Measurements from ENCODE around the gene C12orf75. TPM values are rescaled to one million over a fixed set of nuclear protein-coding genes. Genes with fewer than 3 reads are reported as not detected.

Gene C12orf75
- total RNA-seq, 2 experiments from 2014 or later: 16.7 to 17.0 TPM

DNA sequence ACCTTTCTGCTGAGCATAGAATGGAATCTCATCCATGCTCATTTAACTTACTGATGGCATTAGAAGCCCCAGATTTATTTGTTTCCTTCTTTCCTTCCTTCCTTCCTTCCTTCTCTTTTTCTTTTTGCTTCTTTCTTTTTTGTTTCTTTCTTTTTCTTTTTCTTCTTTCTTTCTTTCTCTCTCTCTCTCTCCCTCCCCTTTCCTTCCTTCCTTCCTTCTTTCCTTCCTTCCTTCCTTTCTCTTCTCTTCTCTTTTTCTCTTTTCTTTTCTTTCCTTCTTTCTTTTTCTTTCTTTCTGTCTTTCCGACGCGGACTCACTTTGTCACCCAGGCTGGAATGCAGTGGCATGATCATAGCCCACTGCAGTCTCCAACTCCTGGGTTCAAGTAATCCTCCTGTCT is 55.9 kb downstream of the C12orf75 start:
- ChIA-PET CTCF (no interaction called here), POLR2A (no interaction called here)
- no peaks in the 10 kb centered on the region for H3K4me1 ChIP-seq (ENCODE audit: insufficient read depth, low read length)
- Mint-ChIP-seq H3K4me1 (ENCODE audit: low read depth) (peaks cover 3% of the 10 kb centered on the region), H3K9me3 (no peaks in the 10 kb centered on the region), H3K36me3 (ENCODE audit: low read depth) (no peaks in the 10 kb centered on the region), H3K27me3 (no peaks in the 10 kb centered on the region), H3K27ac (no peak overlapping the region), H3K4me3 (no peak overlapping the region)
- H3K9me3 ChIP-seq (ENCODE audit: control insufficient read depth in 1 of 2, insufficient read depth in 1 of 2, low read length in 2 of 2): no peaks in the 10 kb centered on the region
- no peaks in the 10 kb centered on the region for H3K27me3 ChIP-seq (ENCODE audit: control insufficient read depth in 1 of 2, insufficient read depth in 2 of 2, low read length in 2 of 2)
- no peak overlapping the region for H3K27ac ChIP-seq (ENCODE audit: low read depth in 1 of 2, low read length in 2 of 2)
- ATAC-seq (ENCODE audit: poor library complexity) (no peak), DNase-seq (no peak)
- TF ChIP-seq, protein P1, sequence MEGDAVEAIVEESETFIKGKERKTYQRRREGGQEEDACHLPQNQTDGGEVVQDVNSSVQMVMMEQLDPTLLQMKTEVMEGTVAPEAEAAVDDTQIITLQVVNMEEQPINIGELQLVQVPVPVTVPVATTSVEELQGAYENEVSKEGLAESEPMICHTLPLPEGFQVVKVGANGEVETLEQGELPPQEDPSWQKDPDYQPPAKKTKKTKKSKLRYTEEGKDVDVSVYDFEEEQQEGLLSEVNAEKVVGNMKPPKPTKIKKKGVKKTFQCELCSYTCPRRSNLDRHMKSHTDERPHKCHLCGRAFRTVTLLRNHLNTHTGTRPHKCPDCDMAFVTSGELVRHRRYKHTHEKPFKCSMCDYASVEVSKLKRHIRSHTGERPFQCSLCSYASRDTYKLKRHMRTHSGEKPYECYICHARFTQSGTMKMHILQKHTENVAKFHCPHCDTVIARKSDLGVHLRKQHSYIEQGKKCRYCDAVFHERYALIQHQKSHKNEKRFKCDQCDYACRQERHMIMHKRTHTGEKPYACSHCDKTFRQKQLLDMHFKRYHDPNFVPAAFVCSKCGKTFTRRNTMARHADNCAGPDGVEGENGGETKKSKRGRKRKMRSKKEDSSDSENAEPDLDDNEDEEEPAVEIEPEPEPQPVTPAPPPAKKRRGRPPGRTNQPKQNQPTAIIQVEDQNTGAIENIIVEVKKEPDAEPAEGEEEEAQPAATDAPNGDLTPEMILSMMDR (IDR thresholded peaks at IDR 0.05): no peak
- no peaks in the 10 kb centered on the region for H3K36me3 ChIP-seq (ENCODE audit: insufficient read depth, low read length)
- intact Hi-C loops (cut with DNase I, micrococcal nuclease): no loop called here
- H3K4me3 ChIP-seq (ENCODE audit: low read length): no peak overlapping the region

DNA sequence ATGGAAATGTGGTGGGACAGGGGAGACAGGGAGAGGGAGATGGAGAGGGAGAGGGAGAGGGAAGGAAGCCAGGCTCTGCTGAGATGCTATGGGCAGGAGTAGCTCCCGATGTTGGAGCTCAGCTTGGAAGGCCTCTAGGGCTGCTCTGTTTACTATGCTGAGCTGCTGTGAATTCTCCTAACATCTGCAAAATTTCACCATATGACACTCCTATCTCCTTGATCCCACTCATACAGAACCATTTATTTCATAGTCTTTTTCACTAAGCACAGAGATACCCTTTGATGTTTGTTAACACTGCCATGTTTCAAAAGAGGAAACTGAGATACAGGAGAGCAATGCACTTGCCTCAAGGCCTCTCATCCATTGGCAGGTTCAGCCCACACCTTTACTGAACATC is 60.7 kb downstream of the C12orf75 start:
- H3K27me3 ChIP-seq (ENCODE audit: control insufficient read depth in 1 of 2, insufficient read depth in 2 of 2, low read length in 2 of 2): no peaks in the 10 kb centered on the region
- POLR2A ChIA-PET: no interaction called here
- CTCF ChIA-PET: no interaction called here
- H3K4me3 ChIP-seq (ENCODE audit: low read length): no peak overlapping the region
- H3K4me1 Mint-ChIP-seq (ENCODE audit: low read depth): peaks cover 6% of the 10 kb centered on the region
- H3K36me3 ChIP-seq (ENCODE audit: insufficient read depth, low read length): no peaks in the 10 kb centered on the region
- no peak overlapping the region for H3K27ac Mint-ChIP-seq
- no peak for ATAC-seq (ENCODE audit: poor library complexity)
- no peaks in the 10 kb centered on the region for H3K9me3 Mint-ChIP-seq
- TF ChIP-seq, protein P1 (IDR thresholded peaks at IDR 0.05): no peak
- intact Hi-C loops (cut with DNase I, micrococcal nuclease): no loop called here
- DNase-seq: no peak
- H3K27me3 Mint-ChIP-seq: no peaks in the 10 kb centered on the region
- no peaks in the 10 kb centered on the region for H3K9me3 ChIP-seq (ENCODE audit: control insufficient read depth in 1 of 2, insufficient read depth in 1 of 2, low read length in 2 of 2)
- no peak overlapping the region for H3K27ac ChIP-seq (ENCODE audit: low read depth in 1 of 2, low read length in 2 of 2)
- no peaks in the 10 kb centered on the region for H3K36me3 Mint-ChIP-seq (ENCODE audit: low read depth)
- H3K4me3 Mint-ChIP-seq: no peak overlapping the region
- no peaks in the 10 kb centered on the region for H3K4me1 ChIP-seq (ENCODE audit: insufficient read depth, low read length)

DNA sequence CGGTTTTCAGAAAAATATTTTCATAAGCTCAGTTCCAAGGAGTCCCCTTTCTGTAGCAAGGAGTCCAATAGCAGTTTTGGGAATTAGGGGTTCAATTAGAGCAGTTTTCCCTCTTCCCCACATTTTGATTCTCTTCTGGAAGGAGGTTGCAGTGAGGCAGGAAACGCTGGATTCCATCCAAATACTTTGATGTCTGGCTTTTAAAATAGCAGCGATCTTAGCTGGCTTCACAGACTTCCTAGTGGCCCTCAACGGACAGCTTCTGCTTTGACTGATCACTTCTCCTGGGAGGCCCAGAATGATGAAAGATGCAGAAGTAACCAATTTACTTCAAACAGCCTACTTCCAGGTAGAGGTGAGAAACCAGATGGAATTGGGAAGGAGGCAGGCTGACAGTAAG is 63.1 kb downstream of the C12orf75 start:
- no peak overlapping the region for H3K4me3 ChIP-seq (ENCODE audit: low read length)
- no peaks in the 10 kb centered on the region for H3K36me3 ChIP-seq (ENCODE audit: insufficient read depth, low read length)
- DNase-seq: no peak
- no peaks in the 10 kb centered on the region for H3K27me3 Mint-ChIP-seq
- ChIA-PET CTCF (no interaction called here), POLR2A (no interaction called here)
- H3K4me3 Mint-ChIP-seq: no peak overlapping the region
- H3K27ac ChIP-seq (ENCODE audit: low read depth in 1 of 2, low read length in 2 of 2): no peak overlapping the region
- no peaks in the 10 kb centered on the region for H3K4me1 ChIP-seq (ENCODE audit: insufficient read depth, low read length)
- no peak for ATAC-seq (ENCODE audit: poor library complexity)
- H3K27me3 ChIP-seq (ENCODE audit: control insufficient read depth in 1 of 2, insufficient read depth in 2 of 2, low read length in 2 of 2): no peaks in the 10 kb centered on the region
- intact Hi-C loops (cut with DNase I, micrococcal nuclease): no loop called here
- H3K27ac Mint-ChIP-seq: no peak overlapping the region
- no peaks in the 10 kb centered on the region for H3K9me3 Mint-ChIP-seq
- no peaks in the 10 kb centered on the region for H3K9me3 ChIP-seq (ENCODE audit: control insufficient read depth in 1 of 2, insufficient read depth in 1 of 2, low read length in 2 of 2)
- TF ChIP-seq, protein P1 (IDR thresholded peaks at IDR 0.05): no peak
- H3K36me3 Mint-ChIP-seq (ENCODE audit: low read depth): no peaks in the 10 kb centered on the region
- H3K4me1 Mint-ChIP-seq (ENCODE audit: low read depth): peaks cover 6% of the 10 kb centered on the region

Data from CD4-positive, alpha-beta T cell (primary cell).